ENCODE measurements around the gene USP22. TPM values are rescaled to one million over a fixed set of nuclear protein-coding genes. Genes with fewer than 3 reads are reported as not detected.

Gene USP22
- total and polyA plus RNA-seq, 2 of the 13 experiments (the other 11 are each of a cell fraction or from before 2014, with no cell fraction given): 98.0 to 130 TPM

- Histone ChIP-seq H3K9ac (ENCODE audit: insufficient read depth, low read depth, low read length) (no peak overlapping the region), H3K9me3 (ENCODE audit: low read length) (no peaks in the 10 kb centered on the region), H3K4me1 (ENCODE audit: insufficient read depth, low read length) (no peaks in the 10 kb centered on the region), H3K27me3 (ENCODE audit: control insufficient read depth in 1 of 2, insufficient read depth in 2 of 2, low read length in 2 of 2) (no peaks in the 10 kb centered on the region), H3K4me3 (replicated peaks in 1 of 3; ENCODE audit: insufficient read depth in 1 of 3, low read depth in 2 of 3, low read length in 3 of 3) (no peak overlapping the region), H2AFZ (ENCODE audit: low read length) (no peak overlapping the region), H4K20me1 (ENCODE audit: insufficient read depth, low read length) (peaks cover 51% of the 10 kb centered on the region), H3K4me2 (ENCODE audit: low read depth, low read length) (no peak overlapping the region), H3K27ac (ENCODE audit: extremely low read length, insufficient read depth, low read length) (no peak overlapping the region), H3K79me2 (ENCODE audit: insufficient read depth, low read length) (peaks cover 15% of the 10 kb centered on the region), H3K36me3 (replicated peaks in 1 of 2; ENCODE audit: control insufficient read depth in 1 of 2, insufficient read depth in 2 of 2, low read length in 2 of 2) (peaks cover 68 to 97% of the 10 kb centered on the region in 2 experiments)
- FAIRE-seq (no peak), ATAC-seq (no peak), DNase-seq (ENCODE audit: low spot score) (no peak)
- CTCF ChIA-PET (ENCODE audit: low intra/inter-chr PET ratio, low total read pairs): no interaction called here
- no peak for TF ChIP-seq ZBTB33 (CRISPR knock-in tag; IDR thresholded peaks at IDR 0.05)
- no peak for TF ChIP-seq PITX1 (CRISPR knock-in tag; IDR thresholded peaks at IDR 0.05)
- TF ChIP-seq AGO2 (optimal IDR thresholded peaks at IDR 0.05; ENCODE audit: low read depth, low read length): peak; percentile 41
- no peak for TF ChIP-seq AHDC1 (CRISPR knock-in tag; IDR thresholded peaks at IDR 0.05; ENCODE audit: borderline replicate concordance)
- TF ChIP-seq RELA (CRISPR knock-in tag; IDR thresholded peaks at IDR 0.05): no peak
- no peak for TF ChIP-seq RAD21 (CRISPR knock-in tag; IDR thresholded peaks at IDR 0.05)
- 0 out of 2 replicates have a peak, but pooled peaks have one; percentile 12 for TF ChIP-seq ZNF687 (CRISPR knock-in tag; IDR thresholded peaks at IDR 0.05)
- peak; percentile 83 for TF ChIP-seq RBM22 (optimal IDR thresholded peaks at IDR 0.05; ENCODE audit: low read length)
- intact Hi-C loops (cut with micrococcal nuclease; ENCODE audit: unreplicated experiment) (no loop called here), in situ Hi-C loops (cut with HindIII; ENCODE audit: extremely low pct_ligation_motif_present, low pct_unique_long_range_greater_than_20kb) (no loop called here)
- BruUV-seq (replicated peaks): no TSS peak
- 94% methylated on average over 13 of the region's 15 CpGs for WGBS (ENCODE audit: low lambda C conversion rate)
- POLR2A ChIA-PET: no interaction called here
Measured at GRCh38 chr17:21015564-21015963, 27.2 kb downstream of the USP22 start.
